NCI-H69 (cell line): Measurements from ENCODE around the gene HOXC5.

Experiments
- DNase-seq: peaks from one replicate; lab custom pipeline; 2025; lab: John Stamatoyannopoulos, UW

HOXC5 gene

GRCh38 chr12:53995378-53996239, 37.2 kb upstream of the HOXC5 start:
- peak; percentile 89 for DNase-seq

- no peak for DNase-seq
Measured at GRCh38 chr12:53996240-53997203, 36.3 kb upstream of the HOXC5 start.

- DNase-seq: no peak
Measured at GRCh38 chr12:53997204-53998109, 35.4 kb upstream of the HOXC5 start.

- DNase-seq: no peak
Measured at GRCh38 chr12:53998110-53998899, 34.5 kb upstream of the HOXC5 start.

GRCh38 chr12:53998900-53999236, 34.0 kb upstream of the HOXC5 start:
- DNase-seq: no peak

- peak; percentile 96 for DNase-seq
Measured at GRCh38 chr12:53999559-54000115, 33.2 kb upstream of the HOXC5 start.

GRCh38 chr12:54000116-54001114, 32.4 kb upstream of the HOXC5 start, which contains the start of gene HOXC9:
TSS of gene HOXC9 (plus strand) at chr12:54000161. CDS start at chr12:54000189, 28 bp downstream.
- DNase-seq: peak; percentile 81

- peak; percentile 43 for DNase-seq
Measured at GRCh38 chr12:54001283-54002187, 31.3 kb upstream of the HOXC5 start.

- no peak for DNase-seq
Measured at GRCh38 chr12:54002278-54002914, 30.5 kb upstream of the HOXC5 start.

GRCh38 chr12:54002915-54003389, 29.9 kb upstream of the HOXC5 start:
- DNase-seq: no peak

- no peak for DNase-seq
Measured at GRCh38 chr12:54003625-54004024, 29.2 kb upstream of the HOXC5 start.

- DNase-seq: no peak
Measured at GRCh38 chr12:54004063-54004840, 28.6 kb upstream of the HOXC5 start.

GRCh38 chr12:54004841-54005530, 27.9 kb upstream of the HOXC5 start:
- DNase-seq: no peak

- no peak for DNase-seq
Measured at GRCh38 chr12:54005531-54005852, 27.4 kb upstream of the HOXC5 start.

GRCh38 chr12:54005853-54006558, 26.8 kb upstream of the HOXC5 start:
- DNase-seq: peak; percentile 85
